LoVo (cell line): ENCODE data around the gene HAS3.

ENCODE experiments used
- DNase-seq: peaks from one replicate; pipeline ENCODE4 v3.0.0-alpha.2; 2016; ENCODE audit warnings: low spot score

The HAS3 gene

GRCh38 chr16:69093974-69094373, 11.5 kb upstream of the HAS3 start:
- DNase-seq = no peak

- DNase-seq = no peak
Observed at GRCh38 chr16:69094501-69094900, 11.0 kb upstream of the HAS3 start.

- no peak for DNase-seq
Observed at GRCh38 chr16:69095193-69095592, 10.3 kb upstream of the HAS3 start.

- DNase-seq = no peak
Observed at GRCh38 chr16:69100071-69100691, 5.3 kb upstream of the HAS3 start.

- DNase-seq = no peak
Observed at GRCh38 chr16:69106491-69107315, 1.2 kb downstream of the HAS3 start.

- peak; percentile 18 for DNase-seq
Observed at GRCh38 chr16:69107316-69107962, 2.0 kb downstream of the HAS3 start.

GRCh38 chr16:69108064-69108904, 2.8 kb downstream of the HAS3 start:
- DNase-seq = no peak

GRCh38 chr16:69108905-69109252, 3.4 kb downstream of the HAS3 start:
- DNase-seq = no peak

- no peak for DNase-seq
Observed at GRCh38 chr16:69109486-69110270, 4.2 kb downstream of the HAS3 start.

- no peak for DNase-seq
Observed at GRCh38 chr16:69110406-69110805, 5.0 kb downstream of the HAS3 start.

- DNase-seq = no peak
Observed at GRCh38 chr16:69111216-69111875, 5.9 kb downstream of the HAS3 start.

- no peak for DNase-seq
Observed at GRCh38 chr16:69111876-69112230, 6.4 kb downstream of the HAS3 start.

GRCh38 chr16:69112285-69113129, 7.1 kb downstream of the HAS3 start:
- DNase-seq = peak; percentile 35

- no peak for DNase-seq
Observed at GRCh38 chr16:69113216-69113615, 7.8 kb downstream of the HAS3 start.

GRCh38 chr16:69114346-69114975, 9.0 kb downstream of the HAS3 start:
- DNase-seq = no peak

- no peak for DNase-seq
Observed at GRCh38 chr16:69114976-69115355, 9.5 kb downstream of the HAS3 start.

GRCh38 chr16:69115361-69115760, 9.9 kb downstream of the HAS3 start:
- no peak for DNase-seq

- DNase-seq = no peak
Observed at GRCh38 chr16:69115837-69116236, 10.4 kb downstream of the HAS3 start.

GRCh38 chr16:69116256-69116875, 10.9 kb downstream of the HAS3 start:
- no peak for DNase-seq
